ENCODE data around the gene GRAMD1B.

GRCh38 chr11:123531325-123531724, 101.3 kb downstream of the GRAMD1B start:
- TF ChIP-seq POLR2A (IDR thresholded peaks at IDR 0.05; ENCODE audit: low read length) (no peak), GATA1 (IDR thresholded peaks at IDR 0.05; ENCODE audit: low read depth, low read length) (no peak)

Data from erythroblast (primary cell).